ES-I3 (cell line): Measurements from ENCODE around the gene ADRM1.

Experiments
- H3K36me3 ChIP-seq: 2 replicates; pipeline ENCODE4 v1.6.1; 2013; ENCODE audit warnings: mild to moderate bottlenecking, low read length, control low read depth, moderate library complexity; ENCODE audit not compliant: insufficient read depth
- H3K4me1 ChIP-seq: 2 replicates; pipeline ENCODE4 v1.6.1; 2013; ENCODE audit warnings: mild to moderate bottlenecking, control low read depth, low read length; ENCODE audit not compliant: insufficient read depth
- H3K9ac ChIP-seq: 2 replicates; pipeline ENCODE4 v1.6.1; 2013; ENCODE audit warnings: low read depth, mild to moderate bottlenecking, low read length, moderate library complexity
- H3K9me3 ChIP-seq: 2 replicates; pipeline ENCODE4 v1.6.1; 2013; ENCODE audit warnings: mild to moderate bottlenecking, low read length, moderate library complexity; ENCODE audit not compliant: control insufficient read depth, insufficient read depth

The ADRM1 gene

GRCh38 chr20:62286493-62287064 lies 16.2 kb upstream of the ADRM1 start:
- Histone ChIP-seq H3K9me3 (no peaks in the 10 kb centered on the region), H3K36me3 (peaks cover 16% of the 10 kb centered on the region), H3K9ac (no peak overlapping the region), H3K4me1 (no peaks in the 10 kb centered on the region)

- Histone ChIP-seq H3K9ac (no peak overlapping the region), H3K9me3 (no peaks in the 10 kb centered on the region), H3K36me3 (peaks cover 10% of the 10 kb centered on the region), H3K4me1 (no peaks in the 10 kb centered on the region)
These were observed 15.7 kb upstream of the ADRM1 start for GRCh38 chr20:62287129-62287528.

GRCh38 chr20:62287759-62288534 lies 14.8 kb upstream of the ADRM1 start:
- H3K36me3 ChIP-seq = peaks cover 9% of the 10 kb centered on the region
- no peaks in the 10 kb centered on the region for H3K4me1 ChIP-seq
- H3K9ac ChIP-seq = no peak overlapping the region
- H3K9me3 ChIP-seq = no peaks in the 10 kb centered on the region

GRCh38 chr20:62288535-62289105 lies 14.2 kb upstream of the ADRM1 start:
- Histone ChIP-seq H3K36me3 (peaks cover 11% of the 10 kb centered on the region), H3K9me3 (no peaks in the 10 kb centered on the region), H3K4me1 (no peaks in the 10 kb centered on the region)

GRCh38 chr20:62289131-62289530 lies 13.7 kb upstream of the ADRM1 start:
- H3K36me3 ChIP-seq = peaks cover 16% of the 10 kb centered on the region
- H3K4me1 ChIP-seq = no peaks in the 10 kb centered on the region
- no peak overlapping the region for H3K9ac ChIP-seq
- H3K9me3 ChIP-seq = no peaks in the 10 kb centered on the region

More at GRCh38 chr20:62288535-62289105, 14.2 kb upstream of the ADRM1 start:
- H3K9ac ChIP-seq = no peak overlapping the region

GRCh38 chr20:62289898-62290297 lies 12.9 kb upstream of the ADRM1 start:
- H3K36me3 ChIP-seq = peaks cover 16% of the 10 kb centered on the region
- no peaks in the 10 kb centered on the region for H3K4me1 ChIP-seq
- H3K9ac ChIP-seq = no peak overlapping the region
- H3K9me3 ChIP-seq = no peaks in the 10 kb centered on the region

- no peaks in the 10 kb centered on the region for H3K9me3 ChIP-seq
- H3K4me1 ChIP-seq = no peaks in the 10 kb centered on the region
- peaks cover 6% of the 10 kb centered on the region for H3K36me3 ChIP-seq
- H3K9ac ChIP-seq = no peak overlapping the region
These were observed 11.3 kb upstream of the ADRM1 start for GRCh38 chr20:62291251-62292066.

- H3K4me1 ChIP-seq = no peaks in the 10 kb centered on the region
- H3K36me3 ChIP-seq = peaks cover 6% of the 10 kb centered on the region
- no peak overlapping the region for H3K9ac ChIP-seq
- no peaks in the 10 kb centered on the region for H3K9me3 ChIP-seq
These were observed 10.7 kb upstream of the ADRM1 start for GRCh38 chr20:62292108-62292507.

GRCh38 chr20:62293111-62293784 lies 9.5 kb upstream of the ADRM1 start:
- Histone ChIP-seq H3K9ac (no peak overlapping the region), H3K4me1 (no peaks in the 10 kb centered on the region), H3K36me3 (peaks cover 6% of the 10 kb centered on the region)

GRCh38 chr20:62293946-62294345 lies 8.9 kb upstream of the ADRM1 start:
- no peaks in the 10 kb centered on the region for H3K4me1 ChIP-seq
- H3K9ac ChIP-seq = no peak overlapping the region
- peaks cover 6% of the 10 kb centered on the region for H3K36me3 ChIP-seq
- no peaks in the 10 kb centered on the region for H3K9me3 ChIP-seq

More at GRCh38 chr20:62293111-62293784, 9.5 kb upstream of the ADRM1 start:
- H3K9me3 ChIP-seq = no peaks in the 10 kb centered on the region

- H3K4me1 ChIP-seq = no peaks in the 10 kb centered on the region
- peaks cover 6% of the 10 kb centered on the region for H3K36me3 ChIP-seq
- H3K9me3 ChIP-seq = no peaks in the 10 kb centered on the region
- no peak overlapping the region for H3K9ac ChIP-seq
These were observed 8.3 kb upstream of the ADRM1 start for GRCh38 chr20:62294516-62294915.

- H3K4me1 ChIP-seq = no peaks in the 10 kb centered on the region
- peaks cover 6% of the 10 kb centered on the region for H3K36me3 ChIP-seq
- no peak overlapping the region for H3K9ac ChIP-seq
- H3K9me3 ChIP-seq = no peaks in the 10 kb centered on the region
These were observed 5.9 kb upstream of the ADRM1 start for GRCh38 chr20:62296724-62297448.

GRCh38 chr20:62297449-62298227 lies 5.2 kb upstream of the ADRM1 start:
- H3K36me3 ChIP-seq = peaks cover 6% of the 10 kb centered on the region
- no peaks in the 10 kb centered on the region for H3K9me3 ChIP-seq
- no peaks in the 10 kb centered on the region for H3K4me1 ChIP-seq
- no peak overlapping the region for H3K9ac ChIP-seq
